ENCODE data around the gene VEZF1. TPM values are rescaled to one million over a fixed set of nuclear protein-coding genes. Genes with fewer than 3 reads are reported as not detected.

The VEZF1 gene
- polyA plus RNA-seq, 2 of the 4 experiments (the other 2 are of a cell fraction) = 50.3 to 57.7 TPM

GRCh38 chr17:57986841-57987580 lies 1.0 kb downstream of the VEZF1 start:
- no peaks in the 10 kb centered on the region for H3K9me3 ChIP-seq
- DNase-seq (ENCODE audit: low read depth in 1 of 2, low spot score in 1 of 2) = peak; percentile 63 to 70
- TF ChIP-seq CBX8 (IDR thresholded peaks at IDR 0.05) (no peak), ZC3H11A (IDR thresholded peaks at IDR 0.05) (no peak), JUN (IDR thresholded peaks at IDR 0.05) (0 out of 5 replicates have a peak, but pooled peaks of 1 of the 2 experiments have one; percentile 15), E2F6 (IDR thresholded peaks at IDR 0.05; ENCODE audit: borderline replicate concordance, low read depth) (peak; percentile 35; the same call in 1 of the 2 replicates), SMC3 (IDR thresholded peaks at IDR 0.05) (peak; percentile 8; the same call in 1 of the 3 replicates), NFE2L2 (conservative IDR thresholded peaks at IDR 0.05; ENCODE audit: low read length) (no peak), REST (IDR thresholded peaks at IDR 0.05) (peak; percentile 19; the same call in 1 of the 2 replicates), RAD21 (conservative IDR thresholded peaks at IDR 0.05 in 1 of 2, IDR thresholded peaks at IDR 0.05 in 1 of 2) (peak; percentile 6 to 13; a peak in 1 of 5 replicates), FOSL2 (IDR thresholded peaks at IDR 0.05) (peak; percentile 52; the same call in 1 of the 2 replicates), FOSL2 (CRISPR knock-in tag; IDR thresholded peaks at IDR 0.05) (peak; percentile 88), HES2 (IDR thresholded peaks at IDR 0.05) (no peak), GATA3 (IDR thresholded peaks at IDR 0.05; ENCODE audit: borderline replicate concordance) (peak; percentile 22; the same call in 1 of the 2 replicates), JUNB (IDR thresholded peaks at IDR 0.05) (peak; percentile 23; the same call in 1 of the 2 replicates), HEYL (CRISPR knock-in tag; IDR thresholded peaks at IDR 0.05) (no peak), EHMT2 (IDR thresholded peaks at IDR 0.05; ENCODE audit: low read depth) (no peak), KDM5A (IDR thresholded peaks at IDR 0.05) (peak; percentile 30; the same call in 1 of the 2 replicates)
- peaks cover 77% of the 10 kb centered on the region for H3K4me1 ChIP-seq
- POLR2A ChIA-PET = interaction anchor here (0.6 to 5.2 kb wide), 14 partner anchors 12 to 126 kb away, joined by 3 to 36 read pairs (median 5); partner anchors contain the start of genes CUEDC1 and SRSF1
- H3K4me3 ChIP-seq = peak overlapping the region; percentile 77
- WGBS (ENCODE audit: missing lambda C conversion rate) = 2% methylated on average over 38 of the region's 38 CpGs
- peak; percentile 28 for FAIRE-seq
- H3K27ac ChIP-seq = peak overlapping the region; percentile 96 to 98
- ATAC-seq = peak; percentile 28 to 65; a peak in 5 of 6 replicates
- CTCF ChIA-PET = interaction anchor here (0.7 to 3.6 kb wide), 20 partner anchors 9 to 744 kb away, joined by 3 to 55 read pairs (median 7); partner anchors contain the start of gene CUEDC1
- H3K4me2 ChIP-seq = peak overlapping the region; percentile 84

GRCh38 chr17:57985675-57985974 lies 2.4 kb downstream of the VEZF1 start:
- 0% methylated on average over 1 of the region's 1 CpG for WGBS (ENCODE audit: missing lambda C conversion rate)
- peak; percentile 86 for FAIRE-seq
- Histone ChIP-seq H3K4me1 (peaks cover 74% of the 10 kb centered on the region), H3K4me3 (peak overlapping the region; percentile 77), H3K4me2 (peak overlapping the region; percentile 84), H3K9me3 (no peaks in the 10 kb centered on the region), H3K27ac (peak overlapping the region; percentile 96 to 98)
- DNase-seq (ENCODE audit: low read depth in 1 of 2, low spot score in 1 of 2) = peak; percentile 43 to 56
- no peak for ATAC-seq
- ChIA-PET POLR2A (interaction anchor here (0.7 to 5.2 kb wide), 8 partner anchors 14 to 125 kb away, joined by 3 to 36 read pairs (median 6); partner anchors contain the start of gene CUEDC1), CTCF (interaction anchor here (0.7 to 3.6 kb wide), 21 partner anchors 9 to 864 kb away, joined by 3 to 55 read pairs (median 5); partner anchors contain the start of gene CUEDC1)
- no peak for TF ChIP-seq ZFP36 (IDR thresholded peaks at IDR 0.05; ENCODE audit: borderline replicate concordance, partially characterized antibody)
- TF ChIP-seq CHD2 (IDR thresholded peaks at IDR 0.05; ENCODE audit: low read length, partially characterized antibody) = no peak
- no peak for TF ChIP-seq MAX (IDR thresholded peaks at IDR 0.05)
- TF ChIP-seq POLR2AphosphoS2 (conservative IDR thresholded peaks at IDR 0.05; ENCODE audit: low read length) = no peak
- no peak for TF ChIP-seq NFE2L2 (conservative IDR thresholded peaks at IDR 0.05; ENCODE audit: low read length)
- no peak for TF ChIP-seq CHD4 (IDR thresholded peaks at IDR 0.05; ENCODE audit: borderline replicate concordance)
- peak in 1 of 2 experiments; percentile 37; a peak in 1 of 5 replicates for TF ChIP-seq JUN (IDR thresholded peaks at IDR 0.05)
- TF ChIP-seq RCOR1 (IDR thresholded peaks at IDR 0.05; ENCODE audit: low read depth, low read length) = no peak
- no peak for TF ChIP-seq FOSB (CRISPR knock-in tag; IDR thresholded peaks at IDR 0.05)
- TF ChIP-seq FOSL2 (IDR thresholded peaks at IDR 0.05) = peak; percentile 68
- peak; percentile 87 for TF ChIP-seq FOSL2 (CRISPR knock-in tag; IDR thresholded peaks at IDR 0.05)
- TF ChIP-seq BCL3 (IDR thresholded peaks at IDR 0.05) = no peak; the same call in 2 of the 3 replicates
- peak; percentile 55 to 69; a peak in 3 of 4 replicates for TF ChIP-seq CEBPB (IDR thresholded peaks at IDR 0.05)

Measured in A549 (cell line).